ENCODE measurements around the gene TADA2A.

TADA2A gene

GRCh38 chr17:37527249-37527851 is 120.7 kb downstream of the TADA2A start:
- H3K27ac ChIP-seq = no peak overlapping the region
- H3K4me3 ChIP-seq = no peak overlapping the region
- DNase-seq (ENCODE audit: low spot score) = no peak
- TF ChIP-seq CTCF (IDR thresholded peaks at IDR 0.05) = no peak

All from coronary artery (tissue), 2 donors.